ENCODE data around the gene ZFYVE21.

The ZFYVE21 gene

GRCh38 chr14:103706551-103707328, 8.9 kb upstream of the ZFYVE21 start:
- no peak for FAIRE-seq

GRCh38 chr14:103707329-103708263, 8.0 kb upstream of the ZFYVE21 start:
- FAIRE-seq, result no peak

- FAIRE-seq, result no peak
Measured at GRCh38 chr14:103708750-103709187, 6.8 kb upstream of the ZFYVE21 start.

- FAIRE-seq, result no peak
Measured at GRCh38 chr14:103709814-103710213, 5.8 kb upstream of the ZFYVE21 start.

- no peak for FAIRE-seq
Measured at GRCh38 chr14:103710771-103711377, 4.7 kb upstream of the ZFYVE21 start.

GRCh38 chr14:103711516-103712431, 3.8 kb upstream of the ZFYVE21 start:
- FAIRE-seq, result no peak

- FAIRE-seq, result no peak
Measured at GRCh38 chr14:103712633-103713247, 2.9 kb upstream of the ZFYVE21 start.

- FAIRE-seq, result no peak
Measured at GRCh38 chr14:103713304-103714062, 2.1 kb upstream of the ZFYVE21 start.

- FAIRE-seq, result no peak
Measured at GRCh38 chr14:103714063-103714724, 1.4 kb upstream of the ZFYVE21 start.

- FAIRE-seq, result no peak
Measured at GRCh38 chr14:103716091-103716801, 636 bp downstream of the ZFYVE21 start.

GRCh38 chr14:103716899-103717411, 1.3 kb downstream of the ZFYVE21 start:
- no peak for FAIRE-seq

GRCh38 chr14:103718572-103718971, 3.0 kb downstream of the ZFYVE21 start:
- no peak for FAIRE-seq

- FAIRE-seq, result no peak
Measured at GRCh38 chr14:103719751-103720150, 4.1 kb downstream of the ZFYVE21 start.

GRCh38 chr14:103721334-103722120, 5.9 kb downstream of the ZFYVE21 start:
- FAIRE-seq, result no peak

GRCh38 chr14:103723748-103724081, 8.1 kb downstream of the ZFYVE21 start:
- FAIRE-seq, result no peak

GRCh38 chr14:103724116-103724515, 8.5 kb downstream of the ZFYVE21 start:
- FAIRE-seq, result no peak

- FAIRE-seq, result no peak
Measured at GRCh38 chr14:103725001-103725682, 9.5 kb downstream of the ZFYVE21 start.

- no peak for FAIRE-seq
Measured at GRCh38 chr14:103725739-103726395, 10.3 kb downstream of the ZFYVE21 start.

Data from TTC549 (cell line).